ENCODE measurements around the gene NPIPA1.
"Not testable (repeated sequence)": the region's sequence is repeated elsewhere in the genome, so short reads cannot be mapped to it uniquely, and the experiment has no call there.

Gene NPIPA1

DNA sequence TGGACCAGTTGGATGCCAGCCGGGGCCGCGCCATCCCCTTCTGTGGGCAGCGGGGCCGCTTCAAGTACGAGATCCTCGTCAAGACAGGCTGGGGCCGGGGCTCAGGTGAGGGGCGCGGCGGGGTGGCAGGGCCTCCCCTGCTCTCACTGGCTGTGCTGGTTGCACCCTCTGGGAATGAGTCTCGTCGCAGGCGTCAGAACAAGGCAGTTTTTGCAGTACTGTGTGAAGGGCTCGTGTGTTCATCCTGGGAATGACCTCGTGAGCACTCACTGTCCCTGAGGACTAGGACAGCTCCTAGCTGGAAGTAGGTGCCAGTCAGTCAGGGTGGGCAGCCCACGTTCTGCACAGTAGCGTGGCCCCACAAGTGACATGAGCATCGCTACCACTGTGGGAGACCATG lies 6.3 kb upstream of the NPIPA1 start:
- peak in 1 of 2 donors; percentile 4 for DNase-seq

DNA sequence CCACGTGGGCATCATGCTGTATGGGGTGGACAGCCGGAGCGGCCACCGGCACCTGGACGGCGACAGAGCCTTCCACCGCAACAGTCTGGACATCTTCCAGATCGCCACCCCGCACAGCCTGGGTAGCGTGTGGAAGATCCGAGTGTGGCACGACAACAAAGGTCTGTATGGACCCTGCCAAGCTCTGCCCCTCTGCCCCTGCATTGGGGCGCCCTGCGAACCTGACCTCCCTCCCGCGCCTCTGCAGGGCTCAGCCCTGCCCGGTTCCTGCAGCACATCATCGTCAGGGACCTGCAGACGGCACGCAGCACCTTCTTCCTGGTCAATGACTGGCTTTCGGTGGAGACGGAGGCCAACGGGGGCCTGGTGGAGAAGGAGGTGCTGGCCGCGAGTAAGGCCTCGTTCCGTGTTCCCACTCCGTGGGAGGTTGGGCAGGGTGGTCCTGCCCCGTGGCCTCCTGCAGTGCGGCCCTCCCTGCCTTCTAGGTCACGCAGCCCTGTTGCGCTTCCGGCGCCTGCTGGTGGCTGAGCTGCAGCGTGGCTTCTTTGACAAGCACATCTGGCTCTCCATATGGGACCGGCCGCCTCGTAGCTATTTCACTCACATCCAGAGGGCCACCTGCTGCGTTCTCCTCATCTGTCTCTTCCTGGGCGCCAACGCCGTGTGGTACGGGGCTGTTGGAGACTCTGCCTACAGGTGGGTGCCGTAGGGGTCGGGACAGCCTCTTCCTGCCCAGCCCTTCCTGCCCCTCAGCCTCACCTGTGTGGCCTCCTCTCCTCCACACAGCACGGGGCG lies 4.5 kb upstream of the NPIPA1 start:
- peak in 1 of 2 donors; percentile 8 for DNase-seq

DNA sequence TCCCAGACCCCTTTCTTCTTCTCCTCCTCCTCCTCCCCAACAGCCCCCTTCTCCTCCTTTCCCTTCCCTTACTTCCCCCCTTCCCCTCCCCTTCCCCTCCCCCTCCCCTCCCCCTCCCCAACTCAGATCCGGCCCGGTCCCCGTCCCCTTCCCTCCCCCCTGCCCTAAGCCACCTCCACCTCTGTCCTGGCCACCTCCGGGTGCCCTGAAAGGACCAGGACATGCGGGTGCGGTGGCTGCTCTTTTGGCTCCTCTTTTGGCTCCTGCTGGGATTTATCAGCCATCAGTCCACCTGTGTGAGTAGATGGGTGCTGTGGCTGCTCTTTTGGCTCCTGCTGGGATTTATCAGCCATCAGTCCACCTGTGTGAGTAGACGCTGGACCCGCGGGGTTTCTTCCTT lies 751 bp downstream of the NPIPA1 start:
- DNase-seq, result peak in 1 of 2 donors; percentile 11

DNA sequence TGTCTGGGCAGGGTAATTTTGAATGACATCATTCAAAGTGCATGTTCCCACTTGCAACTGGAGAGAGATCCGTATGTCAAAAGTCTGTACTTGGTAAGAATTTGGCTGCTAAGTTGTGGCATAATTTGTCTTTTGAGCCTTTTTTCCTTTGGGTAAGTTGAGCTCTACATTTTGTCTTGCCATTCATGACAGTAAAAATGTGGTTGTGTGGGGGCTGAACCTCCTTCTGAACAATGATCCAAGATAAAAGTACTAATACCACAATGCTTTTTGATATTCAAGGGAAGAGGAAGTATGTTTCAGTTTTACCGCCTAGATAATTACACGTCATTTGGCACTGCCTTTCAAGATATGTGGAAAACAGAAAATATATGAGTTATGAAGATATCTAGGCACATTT lies 5.4 kb downstream of the NPIPA1 start:
- peak in 1 of 2 donors; percentile 16 for DNase-seq

DNA sequence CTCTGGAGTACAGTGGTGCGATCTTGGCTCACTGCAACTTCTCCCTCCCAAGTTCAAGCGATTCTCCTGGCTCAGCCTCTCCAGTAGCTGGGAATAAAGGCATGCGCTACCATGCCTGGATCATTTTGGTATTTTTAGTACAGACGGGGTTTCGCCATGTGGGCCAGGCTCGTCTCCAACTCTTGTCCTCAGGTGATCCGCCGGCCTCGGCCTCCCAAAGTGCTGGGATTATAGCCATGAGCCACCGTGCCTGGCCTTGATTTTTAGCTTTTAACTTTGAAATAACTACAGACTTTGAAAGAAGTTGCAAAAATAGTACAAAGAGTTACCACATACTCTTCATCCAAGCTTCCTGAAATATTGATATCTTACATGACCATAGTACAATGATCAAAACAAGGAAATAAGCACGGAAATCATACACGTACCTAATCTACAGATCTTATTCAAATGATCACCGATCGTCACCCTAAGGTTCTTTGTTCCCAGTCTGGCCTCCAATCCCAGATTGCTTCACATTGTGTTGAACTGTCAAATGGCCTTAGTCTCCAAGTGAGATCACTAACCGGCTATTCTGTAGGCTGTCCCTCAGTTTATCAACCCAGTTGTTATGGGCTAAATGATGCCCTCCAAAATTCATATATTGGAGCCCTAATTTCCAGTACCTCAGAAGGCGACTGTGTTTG lies 18.4 kb downstream of the NPIPA1 start:
- DNase-seq, result no peak

DNA sequence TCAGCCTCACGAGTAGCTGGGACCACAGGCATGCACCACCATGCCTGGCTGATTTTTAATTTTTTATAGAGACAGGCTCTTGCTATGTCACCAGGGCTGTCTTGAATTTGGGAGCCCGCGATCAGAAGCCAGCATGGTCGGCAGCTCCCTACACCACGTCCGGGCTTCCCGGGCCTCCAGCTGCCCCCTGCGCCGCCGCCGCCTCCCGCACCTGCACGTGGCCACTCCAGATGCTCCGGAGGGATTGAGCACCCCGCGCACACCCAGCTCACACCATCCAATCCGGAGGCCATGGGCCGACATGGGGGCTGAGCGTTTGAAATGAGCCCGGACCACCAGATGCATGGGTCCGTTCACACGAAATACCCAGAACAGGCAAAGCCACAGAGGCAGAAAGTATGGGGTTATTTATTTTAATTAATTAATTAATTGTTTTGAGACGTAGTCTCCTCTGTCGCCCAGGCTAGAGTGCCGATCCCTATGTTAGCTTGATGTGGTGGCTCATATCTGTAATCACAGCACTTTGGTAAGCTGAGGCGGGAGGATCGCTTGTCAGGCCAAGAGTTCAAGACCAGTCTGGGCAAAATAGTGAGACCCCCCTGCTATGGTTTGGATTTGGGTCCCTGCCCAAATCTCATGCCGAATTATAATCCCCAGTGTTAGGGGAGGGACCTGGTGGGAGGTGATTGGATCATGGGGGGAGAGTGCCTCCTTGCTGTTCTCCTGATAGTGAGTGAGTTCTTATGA lies 20.5 kb downstream of the NPIPA1 start:
- DNase-seq, result peak in 1 of 2 donors; percentile 12

DNA sequence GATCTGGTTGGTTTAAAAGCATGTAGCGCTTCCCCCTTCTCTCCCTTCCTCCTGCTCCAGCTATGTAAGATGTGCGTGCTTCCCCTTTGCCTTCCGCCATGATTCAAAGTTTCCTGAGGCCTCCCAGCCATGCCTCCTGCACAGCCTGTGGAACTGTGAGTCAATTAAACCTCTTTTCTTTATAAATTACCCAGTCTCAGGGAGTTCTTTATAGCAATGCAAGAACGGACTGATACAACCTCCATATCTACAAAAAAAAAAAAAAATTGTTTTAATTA lies 21.0 kb downstream of the NPIPA1 start:
- no peak for DNase-seq

DNA sequence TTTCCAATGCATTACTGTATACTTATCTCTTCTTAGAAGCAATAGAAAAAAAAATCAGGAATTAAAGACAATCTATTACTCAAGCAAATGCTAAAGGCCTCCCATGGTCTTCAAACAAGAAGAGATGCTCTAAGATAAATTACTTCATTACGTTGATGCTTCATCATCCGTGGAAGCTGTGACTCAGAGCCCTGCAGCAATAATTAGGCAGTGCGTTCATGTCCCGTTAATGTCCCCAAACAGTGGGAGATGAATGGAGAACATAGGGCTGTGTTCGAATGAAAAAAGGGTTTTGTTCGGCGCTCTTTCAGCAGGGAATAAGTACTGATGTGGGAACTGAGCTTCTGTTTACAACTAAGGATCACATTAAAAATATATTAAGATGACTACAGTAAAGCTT lies 21.7 kb downstream of the NPIPA1 start:
- no peak for DNase-seq

DNA sequence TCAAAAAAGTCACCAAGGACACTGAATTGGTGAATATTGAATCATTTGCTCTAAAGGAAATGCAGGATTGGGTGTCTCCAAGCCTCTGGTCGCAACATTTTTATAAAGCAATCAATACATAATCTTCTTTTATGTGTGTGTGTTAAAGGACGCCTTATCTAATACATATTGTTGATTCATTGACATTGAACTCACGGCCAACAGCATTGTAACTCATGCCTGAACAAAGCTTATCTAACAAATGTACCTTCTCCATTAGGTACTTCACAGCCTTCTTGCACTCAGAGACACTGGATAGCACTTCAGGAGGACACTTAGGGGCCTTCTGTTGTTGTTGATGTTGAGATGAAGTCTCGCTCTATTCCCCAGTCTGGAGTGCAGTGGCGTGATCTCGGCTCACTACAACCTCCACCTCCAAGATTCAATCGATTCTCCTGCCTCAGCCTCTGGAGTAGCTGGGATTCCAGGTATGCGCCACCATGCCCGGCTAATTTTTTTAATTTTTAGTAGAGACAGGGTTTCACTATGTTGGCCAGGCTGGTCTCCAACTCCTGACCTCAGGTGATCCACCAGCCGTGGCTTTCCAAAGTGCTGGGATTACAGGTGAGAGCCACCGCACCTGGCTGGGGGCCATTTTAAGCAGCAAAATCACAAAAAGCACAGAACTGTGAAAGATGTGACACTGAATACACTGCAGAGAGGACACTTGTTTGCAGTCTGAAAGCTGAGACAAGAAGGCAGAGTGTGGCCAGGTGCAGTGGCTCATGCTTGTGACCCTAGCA lies 24.4 kb downstream of the NPIPA1 start:
- DNase-seq, result no peak

DNA sequence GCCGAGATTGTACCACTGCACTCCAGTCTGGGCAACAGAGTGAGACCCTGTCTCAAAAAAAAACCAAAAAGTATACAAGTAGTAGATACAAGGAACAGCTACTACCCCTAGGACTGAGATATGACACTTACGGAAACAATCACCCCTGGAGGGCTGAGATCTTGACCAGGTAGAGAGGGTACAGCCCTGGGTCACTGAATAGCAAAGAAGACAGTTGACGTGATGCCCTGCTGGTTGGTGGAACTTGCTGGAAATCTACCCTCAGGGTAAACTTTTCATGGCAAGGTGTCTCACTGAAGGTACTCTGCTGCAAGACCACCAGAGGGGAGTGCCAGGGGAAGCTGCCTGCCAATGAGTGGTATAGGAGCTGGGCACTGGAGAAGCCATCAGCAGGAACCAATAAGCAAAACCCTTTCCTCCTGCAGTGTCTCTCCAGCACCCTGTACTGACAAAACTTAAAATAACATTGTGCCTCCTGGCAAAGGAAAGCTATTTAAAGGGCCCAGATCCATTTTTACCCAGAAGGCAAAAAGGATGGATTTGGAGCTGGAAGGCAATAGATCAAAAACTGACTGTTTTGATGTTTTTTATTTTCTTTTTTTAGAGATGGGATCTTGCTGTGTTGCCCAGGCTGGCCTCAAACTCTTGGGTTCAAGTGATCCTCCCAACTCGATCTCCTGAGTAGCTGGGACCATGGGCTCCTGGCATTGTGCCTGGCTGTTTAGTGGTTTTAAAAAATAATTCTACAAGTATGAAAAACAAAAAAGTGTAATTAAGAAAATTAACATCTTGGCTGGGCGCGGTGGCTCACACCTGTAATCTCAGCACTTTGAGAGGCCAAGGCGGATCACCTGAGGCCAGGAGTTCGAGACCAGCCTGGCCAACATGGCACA lies 26.3 kb downstream of the NPIPA1 start:
- DNase-seq, result no peak

DNA sequence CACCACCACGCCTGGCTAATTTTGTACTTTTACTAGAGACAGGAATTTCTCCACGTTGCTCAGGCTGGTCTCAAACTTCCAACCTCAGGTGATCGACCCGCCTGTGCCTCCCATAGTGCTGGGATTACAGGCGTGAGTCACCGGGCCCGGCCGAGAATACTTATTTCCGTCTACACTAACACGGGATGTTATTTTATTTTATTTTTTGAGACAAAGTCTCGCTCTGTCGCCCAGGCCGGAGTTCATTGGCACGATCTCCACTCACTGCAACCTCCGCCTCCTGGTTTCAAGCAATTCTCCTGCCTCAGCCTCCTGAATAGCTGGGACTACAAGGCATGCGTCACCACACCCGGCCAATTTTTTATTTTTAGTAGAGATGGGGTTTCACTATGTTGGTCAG lies 28.1 kb downstream of the NPIPA1 start:
- no peak for DNase-seq

DNA sequence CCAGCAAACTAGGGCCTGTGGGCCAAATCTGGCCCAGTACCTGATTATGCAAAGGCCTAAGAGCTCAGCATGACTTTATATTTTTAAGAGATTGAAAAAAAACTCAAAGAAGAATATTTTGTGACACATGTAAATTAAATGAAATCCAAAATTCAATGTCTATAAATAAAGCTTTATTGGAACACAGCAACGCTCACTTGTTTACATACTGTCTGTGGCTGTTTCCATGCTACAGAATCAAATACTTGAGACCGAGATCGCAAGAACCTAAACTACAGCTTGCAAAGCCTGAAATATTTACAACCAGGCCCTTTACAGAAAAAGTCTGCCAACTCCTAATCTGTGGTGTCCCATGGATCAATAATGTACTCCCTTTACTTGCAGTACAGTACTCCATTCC lies 32.6 kb downstream of the NPIPA1 start:
- DNase-seq, result not testable (repeated sequence)

DNA sequence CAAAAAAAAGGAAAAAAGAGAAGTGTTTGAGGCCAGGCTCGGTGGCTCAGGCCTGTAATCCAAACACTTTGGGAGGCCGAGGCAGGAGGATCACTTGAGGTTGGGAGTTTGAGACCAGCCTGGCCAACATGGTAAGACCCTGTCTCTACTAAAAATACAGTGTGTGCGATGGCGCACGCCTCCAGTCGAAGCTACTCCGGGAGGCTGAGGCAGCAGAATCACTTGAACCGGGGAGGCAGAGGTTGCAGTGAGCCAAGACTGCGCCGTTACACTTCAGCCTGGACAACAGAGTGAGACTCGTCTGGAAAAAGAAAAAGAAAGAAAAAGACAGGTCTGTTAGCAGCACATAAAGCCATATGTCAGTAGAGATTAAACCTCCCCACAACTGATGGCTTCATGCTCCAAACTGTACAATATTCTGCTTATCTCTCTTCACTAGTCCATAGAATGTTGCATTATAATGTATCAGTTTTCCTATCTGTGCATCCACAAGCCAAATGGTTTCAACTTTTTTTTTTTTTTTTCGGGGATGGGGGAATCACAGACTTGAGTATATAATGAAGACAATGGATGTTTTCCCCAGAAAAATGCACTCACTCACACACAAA lies 34.5 kb downstream of the NPIPA1 start:
- DNase-seq, result not testable (repeated sequence)

DNA sequence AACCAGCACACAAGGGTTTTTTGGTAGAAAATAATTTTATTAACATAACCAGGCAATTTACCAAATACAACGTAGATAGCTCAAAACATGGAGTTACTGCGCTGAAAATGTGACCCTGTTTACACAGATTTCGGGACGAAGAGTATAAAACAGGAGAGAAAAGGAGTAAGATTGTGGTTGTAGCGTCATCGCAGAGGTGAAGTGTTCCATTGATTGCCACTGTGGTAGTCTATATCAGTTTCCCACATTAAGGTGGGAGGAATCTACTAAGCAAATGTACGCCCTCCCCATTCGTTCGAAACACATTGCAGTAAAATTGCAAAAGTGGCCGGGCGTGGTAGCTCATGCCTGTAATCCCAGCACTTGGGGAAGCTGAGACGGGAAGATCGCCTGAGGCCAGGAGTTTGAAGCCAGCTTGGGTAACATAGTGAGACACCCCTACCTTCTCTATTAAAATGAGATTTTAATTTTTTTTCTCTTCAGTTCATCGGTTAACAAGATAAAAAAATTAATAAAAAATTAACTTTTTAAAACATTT lies 36.6 kb downstream of the NPIPA1 start:
- not testable (repeated sequence) for DNase-seq

DNA sequence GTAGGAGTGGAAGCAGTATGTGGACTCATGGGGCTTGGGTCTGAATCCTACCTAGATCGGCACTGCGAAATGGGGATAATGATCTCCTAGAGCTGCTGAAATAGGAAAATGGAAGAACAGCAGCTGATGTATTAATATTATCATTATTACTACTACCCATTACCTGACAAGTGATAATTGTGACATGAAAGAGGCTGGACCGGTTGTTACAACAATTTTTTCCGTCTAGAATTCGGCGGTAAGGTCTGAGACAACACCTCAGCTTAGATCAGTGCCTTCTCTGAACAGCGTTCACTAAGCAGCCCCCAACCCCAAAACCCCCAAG lies 37.0 kb downstream of the NPIPA1 start:
- not testable (repeated sequence) for DNase-seq

DNA sequence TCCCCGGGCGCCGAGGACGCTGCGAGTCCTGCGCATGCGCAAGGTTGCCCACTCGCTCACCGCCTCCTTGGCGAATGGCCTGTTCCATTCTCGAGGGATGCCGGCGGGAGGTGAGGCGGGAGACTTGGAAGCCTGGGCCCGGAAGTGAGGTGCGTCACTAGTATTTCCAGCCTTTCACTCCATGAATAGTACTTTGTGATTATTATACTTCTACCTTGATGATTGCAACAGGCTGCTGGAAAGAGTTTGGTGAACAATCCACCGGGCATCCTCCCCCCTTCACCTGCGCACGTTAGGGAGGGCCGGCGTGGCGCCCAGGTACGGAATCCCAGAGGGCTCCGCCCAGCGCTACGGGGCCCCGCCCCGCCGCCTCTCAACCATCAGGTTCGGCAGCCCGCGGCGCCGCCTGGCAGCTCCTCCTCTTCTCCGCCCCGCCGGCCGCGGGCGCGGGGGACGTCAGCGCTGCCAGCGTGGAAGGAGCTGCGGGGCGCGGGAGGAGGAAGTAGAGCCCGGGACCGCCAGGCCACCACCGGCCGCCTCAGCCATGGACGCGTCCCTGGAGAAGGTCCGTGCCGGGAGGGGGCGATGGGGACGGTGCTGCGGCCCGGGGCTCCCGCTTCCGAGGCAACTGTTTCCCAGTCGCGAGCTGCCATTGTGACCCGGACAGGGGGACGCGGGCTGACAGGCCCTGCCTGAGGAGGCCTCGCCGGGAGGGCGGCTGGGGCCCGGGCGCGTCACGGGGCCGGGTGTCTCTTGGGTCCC lies 37.6 kb downstream of the NPIPA1 start, which contains the start of gene PDXDC1:
PDXDC1 (plus strand) TSS at position 371 of the 762 bp plus-strand sequence; CDS start at position 545, 174 bp downstream.
- DNase-seq, result peak; percentile 99

DNA sequence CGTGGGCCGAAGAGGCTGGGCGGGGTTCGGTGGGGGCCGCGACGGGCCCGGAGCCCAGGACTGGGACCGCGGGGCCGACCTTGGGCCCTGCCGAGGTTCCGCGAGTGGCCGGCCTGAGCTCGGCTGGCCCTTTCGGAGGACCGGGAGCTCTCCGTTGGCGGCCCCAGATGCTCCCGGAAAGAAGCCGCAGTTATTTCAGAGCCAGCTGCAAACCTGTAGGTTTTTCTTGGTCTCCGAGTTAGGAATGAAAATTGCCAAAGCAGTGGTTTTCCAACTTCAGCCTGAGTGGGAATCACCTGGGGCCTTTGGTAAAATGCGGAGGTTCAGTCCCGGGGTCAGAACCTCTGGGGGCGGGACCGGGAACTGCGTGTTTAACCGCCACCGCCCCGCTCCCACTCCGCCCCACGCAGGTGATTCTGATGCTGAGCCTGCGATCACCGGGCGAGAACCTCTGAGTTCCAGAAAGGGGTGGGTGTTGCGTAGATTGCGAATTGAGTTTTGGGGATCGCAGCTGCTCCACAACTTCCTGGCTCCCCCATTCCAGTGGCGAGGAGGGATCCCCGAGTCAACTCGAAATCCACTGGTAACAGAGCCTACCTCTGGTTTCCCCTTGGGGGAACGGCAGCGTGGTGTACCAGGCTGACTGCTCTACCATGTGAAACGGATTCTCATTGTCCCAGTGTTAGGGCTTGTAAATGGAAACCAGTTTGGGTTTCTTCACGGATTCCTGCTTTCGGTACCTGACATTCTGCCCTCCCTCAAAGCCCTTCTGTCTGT lies 38.4 kb downstream of the NPIPA1 start:
- peak; percentile 68 for DNase-seq

DNA sequence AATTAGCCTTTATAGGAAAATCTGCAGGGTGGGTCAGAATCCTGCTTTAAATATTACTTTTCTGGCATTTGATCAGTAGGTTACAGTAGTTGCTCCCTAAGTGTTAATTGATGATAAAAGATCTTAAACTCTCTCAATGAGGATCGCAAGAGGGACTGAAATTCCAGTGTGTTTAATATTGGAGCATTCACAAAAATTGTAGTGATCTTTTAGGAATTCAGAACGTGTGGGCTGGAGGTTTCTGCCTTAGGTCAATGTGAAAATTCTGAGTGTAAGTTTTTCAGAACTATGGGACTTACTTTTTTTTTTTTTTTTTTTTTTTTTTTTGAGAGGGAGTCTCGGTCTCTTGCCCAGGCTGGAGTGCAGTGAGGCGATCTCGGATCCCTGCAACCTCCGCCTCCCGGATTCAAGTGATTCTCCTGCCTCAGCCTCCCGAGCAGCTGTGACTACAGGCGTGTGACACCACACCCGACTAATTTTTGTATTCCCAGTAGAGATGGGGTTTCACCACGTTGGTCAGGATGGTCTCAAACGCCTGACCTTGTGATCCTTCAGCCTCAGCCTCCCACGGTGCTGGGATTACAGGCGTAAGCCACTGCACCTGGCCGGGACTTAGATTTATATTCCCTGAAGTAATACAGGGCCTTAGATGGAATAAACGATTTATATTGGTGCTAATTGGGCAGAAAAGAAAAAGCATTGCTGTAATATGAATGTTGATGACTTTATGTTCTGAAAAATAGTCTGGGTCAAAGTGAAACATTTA lies 39.9 kb downstream of the NPIPA1 start:
- not testable (repeated sequence) for DNase-seq

DNA sequence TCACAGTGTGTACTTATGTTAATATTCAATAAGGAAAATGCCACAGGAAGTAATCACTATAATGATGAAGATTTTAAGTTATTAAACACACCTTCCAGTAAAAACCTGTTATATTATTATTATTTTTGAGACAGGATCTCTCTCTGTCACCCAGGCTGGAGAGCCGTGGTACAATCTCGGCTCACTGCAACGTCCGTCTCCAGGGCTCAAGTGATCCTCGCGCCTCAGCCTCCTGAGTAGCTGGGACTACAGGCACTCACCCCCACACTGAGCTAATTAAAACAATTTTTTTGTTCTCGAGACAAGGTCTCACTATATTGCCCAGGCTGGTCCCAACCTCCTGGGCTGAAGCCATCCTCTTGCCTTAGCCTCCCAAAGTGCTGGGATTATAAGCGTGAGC lies 41.0 kb downstream of the NPIPA1 start:
- not testable (repeated sequence) for DNase-seq

All from stimulated activated CD4-positive, alpha-beta T cell treated with anti-CD3 and anti-CD28 coated beads, Interleukin-2, amount 100 ng/mL, for 24 hours (primary cell).